GM18858 (cell line): ENCODE results near the gene EID2.

ENCODE experiments used
- ATAC-seq: cut with Tn5 transposase; IDR thresholded peaks from one replicate; pipeline ENCODE4 v1.9.1; 2021; ENCODE audit not compliant: unreplicated experiment

EID2 gene

DNA sequence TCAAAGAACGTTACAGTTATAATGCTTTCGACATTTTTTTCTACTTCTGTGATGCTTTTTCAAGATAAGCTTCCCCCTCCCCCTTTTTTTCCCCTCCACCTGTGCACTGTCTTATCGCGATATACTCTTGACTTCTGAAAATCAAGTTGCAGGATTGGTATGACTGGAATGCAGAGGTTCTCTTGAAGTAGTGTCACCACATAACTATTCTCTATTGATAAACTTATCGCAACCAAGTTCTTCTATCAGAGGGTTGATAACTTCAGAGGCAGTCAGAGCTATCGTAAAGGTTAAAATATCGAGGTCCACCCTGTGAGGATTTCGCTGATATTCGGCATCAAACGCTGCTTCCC lies 820 bp downstream of the EID2 start:
- ATAC-seq, result no peak

DNA sequence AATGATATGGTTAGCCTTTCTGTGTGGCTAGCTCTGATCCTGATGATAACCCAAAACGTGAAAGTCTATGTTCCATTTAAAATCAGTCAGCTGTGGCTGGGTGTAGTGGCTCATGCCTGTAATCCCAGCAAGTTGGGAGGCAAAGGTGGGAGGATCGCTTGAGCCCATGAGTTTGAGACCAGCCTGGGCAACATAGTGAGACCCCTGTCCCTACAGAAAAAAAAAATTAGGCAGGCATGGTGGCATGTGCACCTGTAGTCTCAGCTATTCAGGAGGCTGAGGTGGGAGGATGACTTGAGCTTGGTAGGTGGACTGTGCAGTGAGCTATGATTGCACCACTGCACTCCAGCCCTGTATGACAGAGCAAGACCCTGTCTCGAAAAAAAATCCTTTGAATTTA lies 6.2 kb downstream of the EID2 start:
- no peak for ATAC-seq

DNA sequence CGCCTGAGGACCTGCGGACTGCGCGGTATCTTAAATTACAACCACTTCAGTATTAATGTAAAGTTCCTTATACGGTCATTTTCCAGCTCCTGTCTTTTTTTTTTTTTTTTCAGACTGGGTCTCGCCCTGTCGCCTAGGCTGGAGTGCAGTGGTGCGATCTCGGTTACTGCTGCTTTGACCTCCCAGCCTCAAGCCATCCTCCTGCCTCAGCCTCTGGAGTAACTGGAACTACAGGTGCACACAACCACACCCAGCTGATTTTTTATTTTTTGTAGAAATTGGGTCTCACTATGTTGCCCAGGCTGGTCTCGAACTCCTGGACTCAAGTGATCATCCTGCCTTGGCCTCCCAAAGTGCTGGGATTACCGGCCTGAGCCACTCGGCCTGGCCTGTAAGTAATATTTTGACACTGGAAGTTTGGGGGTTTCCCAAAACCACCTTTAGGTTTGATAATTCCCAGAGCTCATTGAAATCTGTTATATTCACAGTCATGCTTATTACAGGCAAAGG lies 6.9 kb downstream of the EID2 start:
- ATAC-seq, result no peak

DNA sequence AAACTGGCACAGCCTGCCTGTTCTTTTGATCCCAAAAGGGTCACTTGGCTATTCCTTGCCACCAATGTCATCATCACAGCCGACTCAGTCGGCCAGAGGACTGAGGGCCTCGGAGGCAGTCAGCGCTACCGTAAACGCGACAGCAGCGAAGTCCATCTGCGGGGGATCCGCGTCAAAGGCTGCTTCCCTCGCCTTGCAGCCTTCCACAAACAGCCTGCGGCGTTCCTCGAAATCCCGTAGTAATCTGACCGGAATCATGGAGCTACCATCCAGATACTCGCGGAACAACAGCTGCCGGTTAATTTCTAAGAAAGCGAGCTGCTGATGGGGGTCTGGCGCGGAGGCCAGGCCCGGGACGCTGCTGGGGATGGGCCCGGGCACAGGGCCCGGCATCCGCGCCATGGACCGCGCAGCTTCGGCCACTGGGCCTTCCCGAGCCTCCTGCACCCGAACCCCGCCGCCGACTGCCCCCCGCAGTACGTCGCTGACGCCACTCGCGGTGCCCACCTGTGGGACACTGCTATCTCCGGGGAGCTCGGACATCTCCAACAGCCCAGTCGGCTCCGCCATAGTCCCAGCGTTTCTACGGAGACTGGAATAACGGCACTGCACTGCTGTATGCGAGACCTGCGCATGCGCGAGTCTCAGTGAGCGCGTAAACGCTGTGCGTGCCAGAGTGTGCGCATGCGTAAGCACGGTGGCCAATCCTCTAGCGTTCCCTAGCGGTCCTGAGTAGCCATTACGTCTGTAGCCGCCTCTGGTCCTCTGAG lies 7.5 kb downstream of the EID2 start, which contains the start of gene EID2B:
Gene EID2B (minus strand): TSS at position 620 of the 770 bp plus-strand sequence. CDS start 50 bp downstream, at position 570.
- ATAC-seq, result peak; percentile 73

DNA sequence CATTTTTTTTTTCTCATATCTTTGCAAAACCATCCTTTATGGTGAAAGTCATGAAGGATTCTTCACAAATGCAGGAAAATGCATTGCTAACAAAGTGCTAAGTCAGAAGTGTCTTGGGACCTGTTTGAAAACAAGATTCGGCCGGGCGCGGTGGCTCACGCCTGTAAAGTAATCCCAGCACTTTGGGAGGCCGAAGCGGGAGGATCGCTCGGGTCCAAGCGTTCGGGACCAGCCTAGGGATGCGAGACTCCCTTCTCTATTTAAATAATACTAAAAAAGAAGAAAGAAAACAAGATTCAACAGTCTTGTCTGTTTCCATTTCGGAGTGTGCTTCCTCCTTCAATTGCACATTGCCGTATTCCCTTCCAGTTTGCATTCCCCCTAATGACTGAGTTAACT lies 8.1 kb downstream of the EID2 start:
- ATAC-seq, result no peak

DNA sequence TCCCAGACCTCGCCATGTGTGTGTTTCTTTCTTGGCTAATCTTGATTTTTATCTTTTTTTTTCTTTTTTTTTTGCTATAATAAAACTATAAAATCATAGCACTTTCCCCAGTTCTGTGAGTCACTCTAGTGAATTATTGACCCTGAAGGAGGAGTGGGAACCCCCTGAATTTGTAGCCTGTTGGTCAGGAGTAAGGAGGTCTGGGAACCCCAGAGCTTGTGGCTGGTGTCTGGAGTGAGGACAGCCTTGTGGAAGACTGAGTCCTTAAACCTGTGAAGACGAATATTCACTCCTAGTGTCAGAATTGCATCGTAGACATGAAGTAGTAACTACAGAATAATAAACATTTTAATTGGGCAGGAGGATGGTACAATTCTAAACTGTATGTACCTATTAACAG lies 14.8 kb downstream of the EID2 start:
- no peak for ATAC-seq

DNA sequence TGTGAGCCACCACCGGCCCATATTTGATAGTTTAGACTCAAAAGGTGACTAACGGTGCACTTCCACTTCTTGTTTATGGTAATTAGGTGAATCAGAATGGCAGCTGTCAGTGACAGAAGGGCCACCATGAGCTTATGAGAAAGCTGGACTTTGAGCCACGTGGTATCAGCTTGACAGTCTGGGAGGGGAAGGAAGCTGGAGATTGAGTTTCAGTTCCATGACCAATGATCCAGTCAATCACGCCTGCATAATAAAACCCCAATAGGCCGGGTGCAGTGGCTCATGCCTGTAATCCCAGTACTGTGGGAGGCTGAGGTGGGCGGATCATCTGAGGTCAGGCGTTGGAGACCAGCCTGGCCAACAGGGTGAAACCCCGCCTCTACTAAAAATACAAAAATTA lies 15.5 kb downstream of the EID2 start:
- no peak for ATAC-seq

DNA sequence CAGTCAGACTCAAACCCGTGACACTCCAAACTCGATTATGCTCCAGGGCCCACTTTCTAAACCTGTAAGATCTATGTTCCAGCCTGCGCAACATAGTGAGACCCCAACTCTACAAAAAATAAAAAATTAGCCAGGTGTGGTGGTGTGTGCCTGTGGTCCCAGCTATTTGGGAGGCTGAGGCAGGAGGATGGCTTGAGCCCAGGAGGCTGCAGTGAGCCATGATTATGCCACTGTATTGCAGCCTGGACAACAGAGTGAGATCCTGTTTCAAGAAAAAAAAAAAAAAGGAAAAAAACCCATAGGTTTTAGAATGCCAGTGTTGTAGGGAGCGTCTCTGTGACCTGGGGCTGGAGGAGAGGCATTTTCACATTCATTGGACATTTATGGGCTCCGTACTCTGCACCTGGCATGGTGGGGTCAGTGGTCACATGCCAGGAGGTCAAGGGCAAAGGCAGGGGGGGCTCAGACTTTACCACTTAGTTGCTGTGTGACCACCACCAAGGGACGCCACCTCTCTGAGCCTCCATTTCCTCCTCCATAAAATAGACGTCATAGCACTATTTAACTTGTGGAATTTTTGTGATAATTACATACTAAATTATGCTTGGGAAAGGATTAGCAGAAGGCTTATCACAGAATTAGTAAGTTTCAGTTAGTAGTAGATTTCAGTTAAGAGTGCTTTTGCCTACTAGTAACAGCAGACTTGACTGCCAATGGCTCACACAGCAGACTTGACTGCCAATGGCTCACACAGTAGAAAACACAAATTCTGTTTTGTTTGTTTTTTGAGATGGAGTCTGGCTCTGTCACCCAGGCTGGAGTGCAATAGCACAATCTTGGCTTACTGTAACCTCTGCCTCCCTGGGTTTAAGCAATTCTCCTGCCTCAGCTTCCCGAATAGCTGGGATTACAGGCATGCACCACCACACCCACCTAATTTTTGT lies 19.1 kb downstream of the EID2 start:
- ATAC-seq, result no peak

DNA sequence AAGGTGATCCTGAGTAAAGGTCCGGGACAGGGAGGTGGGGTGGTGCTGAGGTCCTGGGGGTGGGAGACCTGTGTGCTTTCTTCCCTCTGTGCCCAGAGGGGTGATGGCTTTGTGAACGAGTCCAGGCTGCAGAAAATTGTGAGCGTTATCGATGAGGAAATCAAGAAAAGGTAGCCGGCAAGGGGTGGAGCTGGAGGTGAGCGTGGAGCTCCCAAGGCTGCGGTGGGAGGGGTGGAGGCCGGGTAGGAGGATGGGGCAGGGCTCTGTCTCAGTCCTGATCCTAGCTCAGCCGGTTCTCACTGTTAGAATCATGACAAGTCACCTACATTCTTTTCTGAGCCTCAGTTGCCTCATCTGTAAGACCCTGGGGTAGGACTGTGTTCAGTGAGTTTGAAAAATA lies 21.0 kb downstream of the EID2 start:
- no peak for ATAC-seq

DNA sequence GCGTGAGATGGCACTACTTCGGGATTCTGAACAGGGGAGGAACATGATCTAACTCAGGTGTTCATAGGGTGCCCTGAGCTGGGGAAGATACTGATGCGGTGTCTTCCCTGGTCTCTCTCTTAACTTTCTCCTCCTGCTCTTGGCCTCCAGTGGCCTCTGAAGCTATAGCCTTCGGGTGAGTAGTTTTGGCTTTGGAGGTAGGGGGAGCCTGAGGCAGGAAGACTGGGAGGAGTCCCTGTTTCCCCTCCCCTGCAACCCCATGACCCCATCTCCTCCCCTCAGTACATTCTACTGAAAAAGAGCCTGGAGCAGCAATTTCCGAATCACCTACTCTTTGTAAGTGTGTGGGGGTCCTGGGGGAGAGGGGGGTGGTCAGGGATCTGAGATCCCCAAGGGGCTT lies 21.5 kb downstream of the EID2 start:
- no peak for ATAC-seq

DNA sequence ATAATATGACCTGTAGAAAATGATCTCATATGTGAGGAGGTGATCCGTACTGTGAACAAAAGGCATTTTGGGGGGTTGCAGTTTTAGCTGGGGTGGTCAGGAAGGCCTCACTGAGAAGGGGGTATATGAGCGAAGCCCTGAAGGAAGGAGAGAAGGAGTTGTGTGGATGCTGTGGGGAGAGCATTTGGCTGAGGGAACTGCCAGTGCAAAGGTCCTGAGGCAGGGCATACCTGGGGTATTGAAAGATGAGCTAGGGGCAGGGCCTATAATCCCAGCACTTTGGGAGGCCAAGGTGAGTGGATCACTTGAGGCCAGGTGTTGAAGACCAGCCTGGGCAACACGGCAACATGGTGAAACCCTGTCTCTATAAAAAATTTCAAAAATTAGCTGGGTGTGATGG lies 22.5 kb downstream of the EID2 start:
- ATAC-seq, result no peak

DNA sequence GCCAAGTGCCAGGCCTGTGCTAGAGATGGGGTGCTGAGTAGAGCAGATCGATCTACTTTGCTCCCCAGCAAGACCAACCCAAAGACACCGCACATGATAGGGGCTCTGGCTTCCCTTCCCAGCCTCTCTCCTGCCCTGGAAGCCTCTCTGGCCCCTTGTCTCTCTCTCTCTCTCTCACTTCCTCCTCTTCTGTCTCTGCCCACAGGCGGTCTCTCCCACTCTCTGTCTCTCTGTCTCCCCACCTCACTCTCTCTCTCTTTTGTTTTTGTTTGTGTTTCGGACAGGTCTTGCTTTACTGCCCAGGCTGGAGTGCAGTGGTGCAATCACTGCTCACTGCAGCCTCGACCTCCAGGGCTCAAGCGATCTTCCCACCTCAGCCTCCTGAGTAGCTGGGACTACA lies 23.7 kb downstream of the EID2 start:
- no peak for ATAC-seq

DNA sequence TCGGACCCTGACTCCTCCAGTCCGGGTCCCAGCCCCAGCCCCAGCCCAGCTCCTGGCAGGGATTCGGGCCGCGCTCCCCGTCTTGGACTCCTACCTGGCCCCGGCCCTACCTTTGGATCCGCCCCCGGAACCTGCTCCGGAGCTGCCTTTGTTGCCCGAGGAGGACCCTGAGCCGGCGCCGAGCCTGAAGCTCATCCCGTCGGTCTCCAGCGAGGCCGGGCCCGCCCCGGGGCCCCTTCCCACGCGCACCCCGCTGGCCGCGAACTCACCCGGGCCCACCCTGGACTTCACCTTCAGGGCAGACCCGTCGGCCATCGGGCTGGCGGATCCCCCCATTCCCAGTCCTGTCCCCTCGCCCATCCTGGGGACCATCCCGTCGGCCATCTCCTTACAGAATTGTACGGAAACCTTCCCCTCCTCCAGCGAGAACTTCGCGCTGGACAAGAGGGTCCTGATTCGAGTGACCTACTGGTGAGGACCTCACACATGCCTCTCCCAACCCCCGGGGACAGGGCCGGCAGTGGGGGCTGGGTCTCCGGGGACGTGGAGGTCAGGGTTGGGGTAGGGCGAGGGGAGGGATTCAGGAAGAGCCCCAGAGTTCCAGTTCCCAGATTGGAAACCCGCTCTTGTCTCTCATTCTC lies 24.3 kb downstream of the EID2 start:
- no peak for ATAC-seq

DNA sequence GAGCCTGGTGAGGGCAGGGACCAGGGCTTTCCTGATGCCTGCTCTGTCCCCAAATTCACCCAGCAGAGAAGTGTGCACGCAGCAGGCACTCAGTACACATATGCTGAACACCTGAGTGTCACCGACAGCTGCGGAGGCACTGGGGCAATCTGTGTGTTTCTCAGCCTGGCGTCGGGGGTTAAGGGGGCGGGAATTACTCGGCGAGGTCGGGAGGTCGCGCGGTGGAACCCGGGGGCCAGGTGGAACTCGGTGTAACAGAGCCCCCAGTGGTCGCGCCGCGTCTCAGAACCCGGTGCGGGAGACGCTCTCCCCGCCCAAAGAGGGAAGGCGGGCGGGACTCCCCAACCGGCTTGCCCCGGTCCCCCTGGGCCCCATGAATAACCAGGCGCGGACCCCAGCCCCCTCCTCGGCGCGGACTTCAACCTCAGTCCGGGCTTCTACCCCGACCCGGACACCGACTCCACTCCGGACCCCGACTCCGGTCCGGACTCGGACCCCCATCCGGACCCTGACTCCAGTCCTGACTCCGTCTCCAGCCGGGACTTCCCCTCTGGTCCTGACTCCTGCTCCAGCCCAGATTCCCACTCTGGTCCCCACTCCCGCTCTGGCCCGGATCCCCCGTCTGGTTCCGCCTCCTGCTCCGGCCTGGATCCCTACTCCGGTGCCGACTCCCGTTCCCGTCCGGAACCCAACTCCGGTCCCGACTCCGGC lies 25.0 kb downstream of the EID2 start, which contains the start of gene SELENOV:
Gene SELENOV (plus strand): TSS at position 300 of the 711 bp plus-strand sequence. CDS start 74 bp downstream, at position 374.
- ATAC-seq, result no peak

DNA sequence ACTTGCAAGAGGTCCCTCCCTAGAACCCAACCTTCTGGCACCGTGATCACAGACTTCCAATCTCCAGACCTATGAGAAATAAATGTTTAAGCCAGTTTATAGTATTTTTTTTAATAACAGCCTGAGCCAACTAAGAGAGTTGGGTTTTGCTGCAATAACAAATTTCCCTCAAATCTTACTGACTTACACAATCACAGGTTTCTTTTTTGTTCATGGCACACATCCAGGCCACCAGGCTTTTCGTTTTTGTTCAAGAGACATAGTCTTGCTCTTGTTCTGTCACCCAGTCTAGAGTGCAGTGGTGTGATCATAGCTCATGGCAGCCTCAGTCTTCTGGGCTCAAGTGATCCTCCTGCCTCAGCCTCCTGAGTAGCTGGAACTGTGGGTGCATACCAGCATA lies 27.0 kb downstream of the EID2 start:
- ATAC-seq, result no peak

DNA sequence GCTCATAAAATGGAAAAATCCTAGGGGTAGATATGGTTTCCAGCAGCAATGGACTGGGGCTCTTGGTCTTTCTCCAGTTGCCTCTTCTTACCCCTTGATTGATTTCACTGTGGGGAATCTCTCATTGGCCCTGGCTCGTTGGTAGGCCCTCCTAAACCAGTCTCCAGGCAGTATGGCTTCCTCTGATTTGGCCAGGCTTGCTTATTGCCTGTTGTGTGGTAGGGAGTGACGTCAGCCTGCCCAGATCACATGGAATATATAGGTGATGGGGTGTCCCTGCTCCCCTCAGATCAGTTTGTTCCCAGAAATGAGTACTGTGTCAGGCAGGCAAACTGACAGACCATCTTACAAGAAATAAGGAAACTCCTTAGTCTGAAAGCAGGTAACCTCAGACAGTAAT lies 30.7 kb downstream of the EID2 start:
- no peak for ATAC-seq

DNA sequence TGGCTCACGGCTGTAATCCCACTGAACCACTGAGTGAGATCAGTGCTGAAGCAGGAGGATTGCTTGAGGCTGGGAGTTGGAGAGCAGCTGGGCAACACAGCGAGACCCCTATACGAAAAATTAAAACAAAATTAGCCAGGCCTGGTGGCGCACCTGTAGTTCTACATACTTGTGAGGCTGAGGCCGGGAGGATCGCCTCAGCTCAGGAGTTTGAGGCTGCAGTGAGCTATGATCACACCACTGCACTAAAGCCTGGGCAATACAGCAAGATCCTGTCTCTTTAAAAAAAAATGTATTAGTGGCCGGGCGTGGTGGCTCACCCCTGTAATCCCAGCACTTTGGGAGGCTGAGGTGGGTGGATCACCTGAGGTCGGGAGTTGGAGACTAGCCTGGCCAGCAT lies 31.3 kb downstream of the EID2 start:
- ATAC-seq, result no peak

DNA sequence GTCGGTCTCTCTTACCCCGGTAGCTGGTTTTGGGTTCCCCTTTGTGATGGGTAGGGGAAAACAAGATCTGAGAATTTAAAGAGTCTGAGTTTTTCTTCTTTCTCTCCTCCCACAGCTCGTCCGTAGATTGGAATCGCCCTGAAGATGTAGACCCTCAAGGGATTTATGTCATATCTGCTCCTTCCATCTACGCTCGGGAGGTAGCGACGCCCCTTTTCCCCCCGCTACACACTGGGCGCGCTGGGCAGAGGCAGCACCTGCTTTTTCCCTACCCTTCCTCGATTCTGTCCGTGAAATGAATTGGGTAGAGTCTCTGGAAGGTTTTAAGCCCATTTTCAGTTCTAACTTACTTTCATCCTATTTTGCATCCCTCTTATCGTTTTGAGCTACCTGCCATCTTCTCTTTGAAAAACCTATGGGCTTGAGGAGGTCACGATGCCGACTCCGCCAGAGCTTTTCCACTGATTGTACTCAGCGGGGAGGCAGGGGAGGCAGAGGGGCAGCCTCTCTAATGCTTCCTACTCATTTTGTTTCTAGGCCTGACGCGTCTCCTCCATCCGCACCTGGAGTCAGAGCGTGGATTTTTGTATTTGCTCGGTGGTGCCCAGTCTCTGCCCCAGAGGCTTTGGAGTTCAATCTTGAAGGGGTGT lies 32.1 kb downstream of the EID2 start:
- ATAC-seq, result no peak

DNA sequence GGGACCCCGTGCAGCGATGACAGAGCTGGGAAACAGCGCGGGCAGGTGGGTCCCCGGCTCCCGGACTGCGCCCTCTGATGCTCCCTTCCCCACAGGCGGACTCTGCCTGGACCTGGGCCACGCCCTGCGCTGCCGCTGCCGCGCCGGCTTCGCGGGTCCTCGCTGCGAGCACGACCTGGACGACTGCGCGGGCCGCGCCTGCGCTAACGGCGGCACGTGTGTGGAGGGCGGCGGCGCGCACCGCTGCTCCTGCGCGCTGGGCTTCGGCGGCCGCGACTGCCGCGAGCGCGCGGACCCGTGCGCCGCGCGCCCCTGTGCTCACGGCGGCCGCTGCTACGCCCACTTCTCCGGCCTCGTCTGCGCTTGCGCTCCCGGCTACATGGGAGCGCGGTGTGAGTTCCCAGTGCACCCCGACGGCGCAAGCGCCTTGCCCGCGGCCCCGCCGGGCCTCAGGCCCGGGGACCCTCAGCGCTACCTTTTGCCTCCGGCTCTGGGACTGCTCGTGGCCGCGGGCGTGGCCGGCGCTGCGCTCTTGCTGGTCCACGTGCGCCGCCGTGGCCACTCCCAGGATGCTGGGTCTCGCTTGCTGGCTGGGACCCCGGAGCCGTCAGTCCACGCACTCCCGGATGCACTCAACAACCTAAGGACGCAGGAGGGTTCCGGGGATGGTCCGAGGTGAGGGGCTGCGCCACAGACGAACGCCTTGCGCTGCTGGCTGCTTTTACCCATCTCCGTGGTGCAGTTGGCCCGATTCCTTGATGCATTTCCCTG lies 32.8 kb downstream of the EID2 start:
- ATAC-seq, result no peak

DNA sequence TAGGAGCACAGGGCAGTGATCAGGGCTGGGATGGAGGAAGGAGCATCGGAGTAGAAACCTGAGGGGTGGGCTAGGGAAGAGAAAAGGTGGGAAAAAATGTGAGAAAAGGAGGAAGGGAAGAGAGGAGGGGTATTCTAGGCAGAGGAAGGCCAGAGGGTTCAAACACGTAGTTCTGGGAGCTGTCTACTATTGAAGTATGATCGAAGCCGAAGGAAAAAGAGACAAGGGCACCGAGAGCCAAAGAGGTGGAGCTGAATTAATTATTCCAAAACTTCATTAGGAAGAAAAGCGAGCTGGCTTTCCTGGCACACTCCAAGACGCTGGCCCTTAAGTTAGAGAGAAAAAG lies 33.4 kb downstream of the EID2 start:
- no peak for ATAC-seq
